IPS-18c (cell line): Measurements from ENCODE around the gene NAA30.
A peak's percentile ranks its signal among the peaks of the same experiment; 100 is the strongest.
"Not testable (repeated sequence)": the region's sequence is repeated elsewhere in the genome, so short reads cannot be mapped to it uniquely, and the experiment has no call there.

ENCODE experiments used
- H3K4me3 ChIP-seq: 2 replicates; pipeline ENCODE4 v1.7.0; 2013; ENCODE audit warnings: low read depth, mild to moderate bottlenecking, low read length, moderate library complexity; ENCODE audit not compliant: insufficient read depth
- H3K9me3 ChIP-seq: one replicate; pipeline ENCODE4 v1.6.1; 2013; ENCODE audit warnings: mild to moderate bottlenecking, low read length, moderate library complexity; ENCODE audit not compliant: control insufficient read depth, insufficient read depth

NAA30 gene

DNA sequence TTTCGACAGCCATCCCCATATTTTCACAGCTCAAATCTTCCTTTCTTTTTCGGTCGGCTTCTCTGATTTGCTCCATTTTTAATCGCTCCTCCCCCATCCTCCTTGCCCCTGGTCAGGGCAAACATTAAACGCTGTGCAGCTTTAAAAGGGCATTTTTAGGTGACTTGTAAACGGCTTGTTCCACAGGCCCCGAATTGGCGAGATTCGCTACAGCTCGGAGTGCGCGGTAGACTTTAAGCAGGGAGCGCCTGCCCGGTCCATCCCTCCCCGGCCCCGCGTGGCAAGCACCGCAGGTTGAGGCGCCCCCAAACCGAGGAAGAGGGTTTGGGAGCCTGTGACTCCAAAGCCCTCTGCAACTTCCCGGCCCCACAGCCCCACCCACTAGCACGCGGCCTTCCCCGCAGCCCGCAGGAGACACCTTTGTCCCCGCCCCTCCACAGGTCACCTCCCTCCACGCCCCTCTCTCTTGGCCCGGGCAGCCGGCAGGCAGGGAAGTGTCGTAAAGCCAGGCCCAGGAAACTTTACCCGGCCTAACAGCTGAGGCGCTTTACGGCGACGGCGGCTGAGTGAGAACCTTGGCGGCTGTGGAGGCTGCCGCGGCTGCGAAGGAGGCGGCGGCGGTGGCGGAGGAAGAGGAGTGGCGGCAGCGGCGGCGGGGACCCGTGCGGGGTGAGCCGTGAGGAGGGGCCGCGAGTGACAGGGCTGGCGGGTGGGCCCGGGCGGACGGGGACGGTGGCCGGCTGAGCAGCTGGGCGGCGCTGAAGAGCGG lies at the start of gene NAA30:
NAA30 (plus strand) TSS at position 550 of the 769 bp plus-strand sequence. CDS start 372 bp downstream, outside the sequence.
- Histone ChIP-seq H3K9me3 (no peaks in the 10 kb centered on the region), H3K4me3 (peak within 1 kb of the TSS; percentile 90)

DNA sequence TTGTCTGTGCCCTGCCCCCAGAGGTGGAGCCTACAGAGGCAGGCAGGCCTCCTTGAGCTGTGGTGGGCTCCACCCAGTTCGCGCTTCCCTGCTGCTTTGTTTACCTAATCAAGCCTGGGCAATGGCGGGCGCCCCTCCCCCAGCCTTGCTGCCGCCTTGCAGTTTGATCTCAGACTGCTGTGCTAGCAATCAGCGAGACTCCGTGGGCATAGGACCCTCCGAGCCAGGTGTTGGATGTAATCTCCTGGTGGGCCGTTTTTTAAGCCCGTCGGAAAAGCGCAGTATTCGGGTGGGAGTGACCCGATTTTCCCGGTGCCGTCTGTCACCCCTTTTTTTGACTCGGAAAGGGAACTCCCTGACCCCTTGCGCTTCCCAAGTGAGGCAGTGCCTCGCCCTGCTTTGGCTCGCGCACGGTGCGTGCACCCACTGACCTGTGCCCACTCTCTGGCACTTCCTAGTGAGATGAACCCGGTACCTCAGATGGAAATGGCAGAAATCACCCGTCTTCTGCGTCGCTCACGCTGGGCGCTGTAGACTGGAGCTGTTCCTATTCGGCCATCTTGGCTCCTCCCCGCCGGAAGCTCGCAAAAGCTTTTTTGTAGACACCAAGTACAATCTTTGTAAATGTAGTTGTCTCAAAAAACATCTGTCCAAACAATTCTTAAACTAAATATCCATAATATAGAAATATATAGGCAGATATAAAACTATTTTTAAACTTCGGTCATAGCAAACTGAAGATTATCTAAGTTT lies 46.7 kb upstream of the NAA30 start:
- not testable (repeated sequence) for H3K4me3 ChIP-seq

DNA sequence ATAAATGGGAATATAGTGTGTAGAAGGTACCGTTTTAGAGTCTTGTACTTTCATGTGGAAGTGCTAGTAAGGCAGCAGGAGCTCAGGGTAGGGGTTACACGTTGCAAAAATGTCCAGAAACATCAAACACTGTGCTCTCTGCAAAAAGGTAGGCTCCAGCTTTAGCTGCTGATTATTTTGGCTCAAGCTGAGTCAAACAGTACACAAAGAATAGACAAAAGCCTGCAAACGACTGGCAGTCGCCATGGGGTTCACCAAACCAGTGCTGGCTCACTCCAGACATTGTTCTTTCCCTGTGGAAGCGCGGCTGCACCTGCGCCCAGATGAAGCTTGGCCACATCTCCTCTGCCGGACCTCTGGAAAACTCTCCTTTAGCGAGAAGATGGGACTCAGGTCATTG lies 45.3 kb upstream of the NAA30 start:
- no peak overlapping the region for H3K4me3 ChIP-seq
- H3K9me3 ChIP-seq: no peaks in the 10 kb centered on the region

More for the DNA sequence above, 46.7 kb upstream of the NAA30 start:
- not testable (repeated sequence) for H3K9me3 ChIP-seq

GRCh38 chr14:57346741-57347140 lies 43.6 kb upstream of the NAA30 start:
- Histone ChIP-seq H3K4me3 (no peak overlapping the region), H3K9me3 (no peaks in the 10 kb centered on the region)

- Histone ChIP-seq H3K4me3 (no peak overlapping the region), H3K9me3 (no peaks in the 10 kb centered on the region)
Observed at GRCh38 chr14:57352396-57353170, 37.8 kb upstream of the NAA30 start.

DNA sequence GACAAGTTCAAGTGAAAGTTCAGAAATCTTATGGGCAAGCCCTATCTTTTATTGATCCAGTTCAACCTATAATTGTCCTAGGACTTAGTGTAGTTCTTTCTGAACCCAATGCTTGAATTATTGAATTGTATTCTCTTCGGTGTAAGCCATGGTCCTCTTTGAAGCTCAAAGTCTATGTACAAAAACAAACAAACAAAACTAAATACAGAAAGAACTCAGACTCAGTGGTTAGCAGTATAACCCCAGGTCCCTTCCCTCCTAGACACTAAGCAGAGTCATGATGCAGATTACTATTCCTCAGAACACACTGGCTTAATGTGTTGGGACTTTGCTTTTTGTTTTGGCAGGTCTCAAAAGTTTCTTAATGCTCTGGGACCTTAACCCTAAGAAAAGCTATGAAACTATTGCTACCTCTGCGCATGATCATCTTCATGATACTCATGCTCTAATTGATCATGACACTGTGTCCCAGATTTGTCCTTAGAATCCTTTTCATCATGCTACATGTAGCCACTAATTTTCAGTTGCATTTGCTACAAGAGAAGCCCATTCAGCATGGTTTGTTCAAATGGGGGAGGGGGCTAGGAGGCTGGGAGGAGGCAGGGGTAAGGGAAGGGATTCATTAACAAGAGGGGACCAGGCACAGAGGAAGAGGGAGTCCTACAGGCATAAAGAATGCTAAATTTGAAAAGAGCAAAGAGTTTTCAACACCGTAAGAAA lies 35.1 kb upstream of the NAA30 start:
- H3K9me3 ChIP-seq: no peaks in the 10 kb centered on the region
- H3K4me3 ChIP-seq: no peak overlapping the region

DNA sequence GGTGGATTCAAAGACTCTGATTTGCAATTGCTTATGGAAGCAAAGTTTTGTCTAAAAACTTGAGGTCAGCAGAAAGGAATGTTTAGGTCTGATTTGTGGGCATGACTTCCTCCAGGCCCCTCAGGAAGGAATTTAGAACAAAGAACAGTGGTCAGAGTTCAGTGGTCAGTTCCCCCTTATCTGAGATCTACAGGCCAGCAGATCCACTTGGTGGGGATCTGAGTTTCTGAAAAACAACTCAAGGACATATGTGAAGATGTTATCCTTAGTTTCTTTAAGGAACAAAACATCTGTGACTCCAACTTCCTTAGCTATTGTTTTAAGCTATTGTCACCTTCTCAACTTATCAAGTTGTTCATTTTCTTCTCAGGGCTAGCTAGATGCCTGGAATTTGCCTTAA lies 28.0 kb upstream of the NAA30 start:
- H3K9me3 ChIP-seq: no peaks in the 10 kb centered on the region
- H3K4me3 ChIP-seq: no peak overlapping the region

DNA sequence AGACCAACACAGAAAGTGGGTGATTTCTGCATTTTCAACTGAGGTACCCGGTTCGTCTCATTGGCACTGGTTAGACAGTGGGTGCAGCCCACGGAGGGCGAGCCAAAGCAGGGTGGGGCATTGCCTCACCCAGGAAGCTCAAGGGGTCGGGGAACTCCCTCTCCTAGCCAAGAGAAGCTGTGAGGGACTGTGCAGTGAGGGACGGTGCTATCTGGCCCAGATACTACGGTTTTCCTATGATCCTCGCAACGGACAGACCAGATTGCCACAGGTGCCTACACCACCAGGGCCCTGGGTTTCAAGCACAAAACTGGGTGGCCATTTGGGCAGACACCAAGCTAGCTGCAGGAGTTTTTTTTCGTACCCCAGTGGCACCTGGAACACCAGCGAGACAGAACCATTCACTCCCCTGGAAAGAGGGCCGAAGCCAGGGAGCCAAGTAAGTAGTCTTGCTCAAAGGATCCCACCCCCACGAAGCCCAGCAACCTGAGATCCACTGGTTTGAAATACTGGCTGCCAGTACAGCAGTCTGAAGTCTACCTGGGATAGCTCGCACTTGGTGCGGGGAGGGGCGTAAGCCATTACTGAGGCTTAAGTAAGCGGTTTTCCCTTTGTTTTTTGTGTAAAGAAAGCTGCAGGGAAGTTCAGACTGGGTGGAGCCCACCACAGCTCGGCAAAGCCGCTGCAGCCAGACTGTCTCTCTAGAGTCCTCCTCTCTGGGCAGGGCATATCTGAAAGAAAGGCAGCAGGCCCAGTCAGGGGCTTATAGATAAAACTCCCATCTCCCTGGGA lies 25.5 kb upstream of the NAA30 start:
- no peak overlapping the region for H3K4me3 ChIP-seq
- H3K9me3 ChIP-seq: no peaks in the 10 kb centered on the region

- not testable (repeated sequence) for H3K9me3 ChIP-seq, H3K4me3 ChIP-seq
Observed at GRCh38 chr14:57370187-57370586, 20.2 kb upstream of the NAA30 start.

DNA sequence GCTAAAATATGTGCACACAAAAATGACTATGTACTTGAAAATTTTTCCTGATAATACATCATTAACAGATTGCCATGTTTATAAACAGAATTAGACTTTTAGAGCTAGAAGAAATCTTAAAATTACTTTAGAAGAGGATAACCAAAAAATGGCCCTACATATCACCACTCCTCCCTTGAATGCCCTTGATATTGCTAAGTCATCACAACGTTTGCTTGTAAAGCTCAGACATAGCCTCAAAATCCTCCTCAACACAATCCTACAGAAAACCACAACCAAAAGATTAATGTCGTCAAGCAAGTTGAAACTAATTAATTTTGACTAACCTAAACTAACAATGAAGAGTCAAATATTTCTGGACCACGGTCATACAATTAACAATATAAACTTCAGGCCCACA lies 19.4 kb upstream of the NAA30 start:
- Histone ChIP-seq H3K4me3 (no peak overlapping the region), H3K9me3 (no peaks in the 10 kb centered on the region)

DNA sequence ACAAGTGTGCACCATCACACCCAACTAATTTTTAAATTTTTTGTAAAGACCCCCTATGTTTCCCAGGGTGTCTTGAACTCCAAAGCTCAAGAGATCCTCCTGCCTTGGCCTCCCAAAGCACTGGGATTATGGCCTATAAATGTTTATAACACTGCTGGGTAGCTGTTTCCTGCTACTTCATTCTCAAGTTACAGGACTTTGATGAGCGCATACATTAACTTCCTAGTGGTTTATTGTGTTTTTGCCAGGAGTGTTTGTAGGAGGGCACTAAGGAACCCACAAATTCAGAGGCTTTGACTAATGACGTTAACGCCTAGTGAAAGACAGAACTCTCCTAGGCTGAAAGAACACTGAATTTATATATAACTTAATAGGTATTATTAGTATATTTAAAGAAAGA lies 15.2 kb upstream of the NAA30 start:
- H3K9me3 ChIP-seq: no peaks in the 10 kb centered on the region
- no peak overlapping the region for H3K4me3 ChIP-seq

- H3K9me3 ChIP-seq: no peaks in the 10 kb centered on the region
- H3K4me3 ChIP-seq: no peak overlapping the region
Observed at GRCh38 chr14:57378661-57379060, 11.7 kb upstream of the NAA30 start.

DNA sequence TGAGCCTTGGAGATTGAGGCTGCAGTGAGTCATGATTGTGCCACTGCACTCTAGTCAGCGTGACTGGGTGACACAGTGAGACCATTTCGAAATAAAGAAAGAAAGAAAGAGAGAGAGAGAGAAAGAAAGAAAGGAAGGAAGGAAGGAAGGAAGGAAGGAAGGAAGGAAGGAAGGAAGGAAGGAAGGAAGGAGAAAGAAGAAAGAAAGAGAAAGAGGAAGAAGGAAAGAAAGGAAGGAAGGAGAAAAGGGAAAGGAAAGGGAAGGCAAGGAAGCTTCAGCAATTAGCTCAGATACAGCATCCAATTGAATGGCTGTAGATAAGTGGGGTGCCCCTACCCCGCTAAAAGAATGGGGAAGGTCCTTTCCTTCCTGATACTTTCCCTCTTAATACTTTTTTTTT lies 9.5 kb upstream of the NAA30 start:
- Histone ChIP-seq H3K4me3 (no peak overlapping the region), H3K9me3 (no peaks in the 10 kb centered on the region)

DNA sequence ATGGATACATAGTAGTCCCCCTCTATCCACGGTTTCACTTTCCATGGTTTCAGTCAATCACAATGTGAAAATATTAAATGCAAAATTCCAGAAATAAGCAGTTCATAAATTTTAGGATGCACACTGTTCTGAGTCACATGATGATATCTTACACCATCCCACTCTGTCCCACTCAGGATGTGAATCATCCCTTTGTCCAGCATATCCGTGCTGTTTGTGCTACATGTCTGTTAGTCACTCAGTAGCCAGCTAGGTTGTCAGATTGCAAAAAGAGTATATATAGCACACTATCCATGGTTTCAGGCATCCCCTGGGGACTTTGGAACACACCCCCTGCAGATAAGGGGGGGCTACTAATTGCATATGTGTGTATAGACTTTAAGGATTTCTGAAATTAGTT lies 8.1 kb upstream of the NAA30 start:
- no peak overlapping the region for H3K4me3 ChIP-seq
- no peaks in the 10 kb centered on the region for H3K9me3 ChIP-seq

DNA sequence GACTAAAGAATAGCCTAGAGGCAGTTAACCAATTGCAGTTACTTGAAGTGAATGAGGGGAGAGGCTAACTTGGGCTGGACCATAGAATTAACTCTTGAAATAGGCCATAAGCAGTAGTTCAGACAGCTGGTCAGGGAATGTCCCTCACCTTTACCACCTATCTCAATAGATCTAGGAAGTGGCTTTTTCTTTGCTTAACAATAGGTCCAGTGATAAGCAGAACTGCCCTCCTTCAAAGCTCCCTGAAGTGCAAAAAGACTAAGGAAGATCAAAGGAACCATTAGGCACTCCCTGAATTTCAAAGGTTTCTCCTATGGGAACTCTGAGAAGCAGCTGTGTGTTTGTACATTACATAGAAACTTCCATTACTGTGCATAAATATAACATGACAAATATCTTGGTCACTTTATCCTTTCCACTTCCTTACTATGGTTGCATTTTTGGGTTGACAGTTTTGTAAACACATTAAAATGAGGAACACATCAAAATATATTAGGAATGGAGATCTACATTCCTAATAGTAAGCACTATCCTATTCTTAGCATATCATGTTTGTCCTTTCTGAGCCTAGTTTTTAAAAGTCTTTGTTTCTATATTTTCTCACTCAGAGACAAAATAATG lies 7.2 kb upstream of the NAA30 start:
- H3K9me3 ChIP-seq: no peaks in the 10 kb centered on the region

DNA sequence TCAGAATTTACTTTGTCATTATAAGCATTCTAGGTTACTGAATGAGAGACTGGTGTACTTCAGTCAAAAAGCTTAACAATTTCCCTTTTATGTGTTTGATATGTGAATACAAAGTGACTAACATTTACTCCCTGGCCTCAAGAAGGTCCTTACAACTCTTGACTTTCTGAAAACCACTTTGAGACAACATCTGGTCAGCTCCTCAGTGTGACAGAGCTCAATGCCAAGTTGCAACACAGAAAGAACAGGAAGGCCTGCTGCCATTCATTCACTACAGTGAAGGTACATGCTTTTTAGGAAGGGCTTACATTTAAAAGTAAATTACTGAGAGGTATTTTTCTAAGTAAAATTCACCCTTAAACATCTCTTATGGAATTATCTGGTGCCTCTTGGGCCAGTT lies 2.3 kb upstream of the NAA30 start:
- Histone ChIP-seq H3K9me3 (no peaks in the 10 kb centered on the region), H3K4me3 (no peak overlapping the region)

More for the DNA sequence above, 7.2 kb upstream of the NAA30 start:
- H3K4me3 ChIP-seq: no peak overlapping the region
